ENCODE measurements around the gene HSD3B1. TPM values are rescaled to one million over a fixed set of nuclear protein-coding genes. Genes with fewer than 3 reads are reported as not detected.
"Not testable (repeated sequence)": the region's sequence is repeated elsewhere in the genome, so short reads cannot be mapped to it uniquely, and the experiment has no call there.

Gene HSD3B1
- total RNA-seq, 1 experiment from 2014 or later = 0.39 TPM

DNA sequence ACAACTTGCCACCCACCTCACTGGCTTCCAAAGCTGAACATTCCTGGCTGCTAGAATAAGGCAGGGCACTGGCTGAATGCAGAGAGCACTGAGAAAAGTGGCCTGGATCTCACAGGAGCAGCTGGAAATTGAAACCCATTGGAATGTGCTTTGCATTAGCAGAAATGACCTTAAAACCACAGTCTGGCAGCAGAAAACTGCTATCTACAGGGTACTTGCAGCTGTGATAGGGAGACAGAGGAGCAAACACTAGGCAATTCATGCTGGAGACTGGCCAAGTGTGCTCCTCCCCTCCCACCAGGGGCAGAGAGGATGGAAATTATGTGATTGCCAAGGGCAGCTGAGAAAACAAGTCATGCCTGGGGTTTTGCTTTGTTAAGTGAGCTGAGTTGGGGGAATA is 47.2 kb downstream of the HSD3B1 start:
- TF ChIP-seq EZH2 (IDR thresholded peaks at IDR 0.05; ENCODE audit: low read depth) = no peak
- TF ChIP-seq, protein P1, sequence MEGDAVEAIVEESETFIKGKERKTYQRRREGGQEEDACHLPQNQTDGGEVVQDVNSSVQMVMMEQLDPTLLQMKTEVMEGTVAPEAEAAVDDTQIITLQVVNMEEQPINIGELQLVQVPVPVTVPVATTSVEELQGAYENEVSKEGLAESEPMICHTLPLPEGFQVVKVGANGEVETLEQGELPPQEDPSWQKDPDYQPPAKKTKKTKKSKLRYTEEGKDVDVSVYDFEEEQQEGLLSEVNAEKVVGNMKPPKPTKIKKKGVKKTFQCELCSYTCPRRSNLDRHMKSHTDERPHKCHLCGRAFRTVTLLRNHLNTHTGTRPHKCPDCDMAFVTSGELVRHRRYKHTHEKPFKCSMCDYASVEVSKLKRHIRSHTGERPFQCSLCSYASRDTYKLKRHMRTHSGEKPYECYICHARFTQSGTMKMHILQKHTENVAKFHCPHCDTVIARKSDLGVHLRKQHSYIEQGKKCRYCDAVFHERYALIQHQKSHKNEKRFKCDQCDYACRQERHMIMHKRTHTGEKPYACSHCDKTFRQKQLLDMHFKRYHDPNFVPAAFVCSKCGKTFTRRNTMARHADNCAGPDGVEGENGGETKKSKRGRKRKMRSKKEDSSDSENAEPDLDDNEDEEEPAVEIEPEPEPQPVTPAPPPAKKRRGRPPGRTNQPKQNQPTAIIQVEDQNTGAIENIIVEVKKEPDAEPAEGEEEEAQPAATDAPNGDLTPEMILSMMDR (conservative IDR thresholded peaks at IDR 0.05) = no peak
- Histone ChIP-seq H3K79me2 (ENCODE audit: low read depth) (no peaks in the 10 kb centered on the region), H3K36me3 (ENCODE audit: low read depth) (no peaks in the 10 kb centered on the region), H4K20me1 (ENCODE audit: insufficient read depth) (no peaks in the 10 kb centered on the region), H3K9me3 (ENCODE audit: insufficient read depth, low read depth) (no peaks in the 10 kb centered on the region), H3K27ac (no peak overlapping the region), H3K4me3 (no peak overlapping the region), H3K9me2 (ENCODE audit: insufficient read depth) (no peaks in the 10 kb centered on the region), H3K4me1 (replicated peaks; ENCODE audit: insufficient read depth) (peaks cover 13% of the 10 kb centered on the region), H3F3A (ENCODE audit: insufficient read depth, low read depth) (no peaks in the 10 kb centered on the region), H3K4me2 (peak overlapping the region; percentile 20; the same call in 1 of the 2 replicates), H2AFZ (no peak overlapping the region), H3K27me3 (ENCODE audit: insufficient read depth, low read depth) (no peaks in the 10 kb centered on the region)
- BruUV-seq (replicated peaks) = no TSS peak
- ChIA-PET POLR2A (ENCODE audit: unreplicated experiment) (no interaction called here), CTCF (no interaction called here)
- peak; percentile 34 to 68 for DNase-seq
- intact Hi-C loops (cut with micrococcal nuclease; ENCODE audit: unreplicated experiment) = no loop called here

DNA sequence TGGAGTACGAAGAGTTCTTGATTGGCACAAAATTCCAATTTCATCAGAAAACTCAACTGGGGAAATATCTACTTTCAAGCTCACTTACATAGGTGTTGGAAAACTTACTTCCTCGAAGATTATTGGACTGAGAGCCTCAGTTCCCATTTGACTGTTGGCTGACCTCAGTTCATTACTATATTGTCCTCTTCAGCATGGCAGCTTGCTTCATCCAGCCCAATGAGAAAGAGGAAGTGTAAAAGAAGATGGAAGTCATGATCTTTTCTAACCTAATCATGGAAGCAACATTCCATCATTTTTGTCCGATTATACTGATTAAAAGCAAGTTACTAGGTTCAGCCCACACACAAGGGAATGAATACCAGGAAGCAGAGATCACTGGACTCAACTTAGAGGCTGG is 49.4 kb downstream of the HSD3B1 start:
- H3K27me3 ChIP-seq (ENCODE audit: insufficient read depth, low read depth) = no peaks in the 10 kb centered on the region
- no TSS peak for BruUV-seq (replicated peaks)
- H3K79me2 ChIP-seq (ENCODE audit: low read depth) = no peaks in the 10 kb centered on the region
- H2AFZ ChIP-seq = no peak overlapping the region
- DNase-seq = no peak
- ChIA-PET POLR2A (ENCODE audit: unreplicated experiment) (no interaction called here), CTCF (interaction anchor here (0.6 kb wide), 1 partner anchor 991 kb away, joined by 3 read pairs; no protein-coding TSS in a partner anchor)
- no peak overlapping the region for H3K27ac ChIP-seq
- peaks cover 13% of the 10 kb centered on the region for H3K4me1 ChIP-seq (replicated peaks; ENCODE audit: insufficient read depth)
- no peak overlapping the region for H3K4me2 ChIP-seq
- H3K36me3 ChIP-seq (ENCODE audit: low read depth) = no peaks in the 10 kb centered on the region
- intact Hi-C loops (cut with micrococcal nuclease; ENCODE audit: unreplicated experiment) = no loop called here
- H3K9me2 ChIP-seq (ENCODE audit: insufficient read depth) = no peaks in the 10 kb centered on the region
- no peak overlapping the region for H3K4me3 ChIP-seq
- no peaks in the 10 kb centered on the region for H3F3A ChIP-seq (ENCODE audit: insufficient read depth, low read depth)
- H4K20me1 ChIP-seq (ENCODE audit: insufficient read depth) = no peaks in the 10 kb centered on the region
- no peaks in the 10 kb centered on the region for H3K9me3 ChIP-seq (ENCODE audit: insufficient read depth, low read depth)
- TF ChIP-seq, protein P1 (conservative IDR thresholded peaks at IDR 0.05) = no peak
- no peak for TF ChIP-seq EZH2 (IDR thresholded peaks at IDR 0.05; ENCODE audit: low read depth)

DNA sequence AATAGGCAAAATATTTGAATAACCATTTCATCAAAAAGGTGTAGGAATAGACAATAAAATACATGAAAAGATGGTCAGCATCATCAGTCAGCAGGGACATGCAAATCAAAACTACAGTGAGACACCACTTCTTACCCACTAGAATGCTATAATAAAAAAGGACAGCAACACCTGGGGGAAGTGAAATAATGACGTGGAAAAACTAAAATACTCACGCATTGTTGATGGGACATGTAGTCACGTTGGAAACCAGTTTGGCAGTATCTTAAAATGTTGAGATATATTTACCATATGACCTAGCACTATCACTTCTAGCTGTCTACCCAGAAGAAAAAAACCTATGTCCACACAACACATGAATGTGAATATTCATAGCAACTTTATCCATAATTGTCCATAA is 53.4 kb downstream of the HSD3B1 start:
- H3F3A ChIP-seq (ENCODE audit: insufficient read depth, low read depth); H3K4me1 ChIP-seq (replicated peaks; ENCODE audit: insufficient read depth); H3K27me3 ChIP-seq (ENCODE audit: insufficient read depth, low read depth); H3K36me3 ChIP-seq (ENCODE audit: low read depth); POLR2A ChIA-PET (ENCODE audit: unreplicated experiment); DNase-seq; intact Hi-C loops (cut with micrococcal nuclease; ENCODE audit: unreplicated experiment); BruUV-seq (replicated peaks); H3K79me2 ChIP-seq (ENCODE audit: low read depth); H3K9me2 ChIP-seq (ENCODE audit: insufficient read depth); H3K4me3 ChIP-seq; CTCF ChIA-PET; H3K4me2 ChIP-seq; H3K27ac ChIP-seq; H2AFZ ChIP-seq; H4K20me1 ChIP-seq (ENCODE audit: insufficient read depth); H3K9me3 ChIP-seq (ENCODE audit: insufficient read depth, low read depth): not testable (repeated sequence)

DNA sequence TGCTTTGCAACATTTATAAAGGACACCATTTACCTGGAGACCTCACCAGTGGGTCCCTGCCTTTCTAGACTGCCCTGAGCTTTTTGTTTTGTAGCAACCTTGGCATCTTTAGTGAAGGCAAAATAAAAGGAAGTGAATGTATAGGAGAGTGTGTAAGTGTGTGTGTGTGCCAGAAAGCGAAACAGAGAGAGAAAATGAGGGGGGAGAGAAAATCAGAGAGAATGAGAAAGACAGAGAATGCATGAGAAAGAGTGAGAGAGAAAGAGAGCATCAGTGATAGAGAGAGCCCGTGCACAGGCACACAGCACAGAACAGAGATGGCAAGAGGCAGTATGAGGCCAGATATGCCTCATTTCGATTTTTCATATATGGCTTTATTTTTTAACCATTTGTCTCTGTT is 57.5 kb downstream of the HSD3B1 start:
- intact Hi-C loops (cut with micrococcal nuclease; ENCODE audit: unreplicated experiment) = no loop called here
- no peaks in the 10 kb centered on the region for H3K4me1 ChIP-seq (replicated peaks; ENCODE audit: insufficient read depth)
- ChIA-PET CTCF (no interaction called here), POLR2A (ENCODE audit: unreplicated experiment) (no interaction called here)
- H2AFZ ChIP-seq = no peak overlapping the region
- H3F3A ChIP-seq (ENCODE audit: insufficient read depth, low read depth) = no peaks in the 10 kb centered on the region
- H3K4me3 ChIP-seq = no peak overlapping the region
- DNase-seq = no peak
- H3K9me2 ChIP-seq (ENCODE audit: insufficient read depth) = no peaks in the 10 kb centered on the region
- H3K9me3 ChIP-seq (ENCODE audit: insufficient read depth, low read depth) = no peaks in the 10 kb centered on the region
- H3K79me2 ChIP-seq (ENCODE audit: low read depth) = no peaks in the 10 kb centered on the region
- no peak overlapping the region for H3K27ac ChIP-seq
- BruUV-seq (replicated peaks) = no TSS peak
- H3K36me3 ChIP-seq (ENCODE audit: low read depth) = no peaks in the 10 kb centered on the region
- no peaks in the 10 kb centered on the region for H3K27me3 ChIP-seq (ENCODE audit: insufficient read depth, low read depth)
- TF ChIP-seq EZH2 (IDR thresholded peaks at IDR 0.05; ENCODE audit: low read depth) = no peak
- TF ChIP-seq, protein P1 (conservative IDR thresholded peaks at IDR 0.05) = no peak
- H3K4me2 ChIP-seq = no peak overlapping the region
- H4K20me1 ChIP-seq (ENCODE audit: insufficient read depth) = no peaks in the 10 kb centered on the region

All from PC-9 (cell line).